CMK (cell line): ENCODE measurements around the gene EIF2AK3.
"Not testable (repeated sequence)": the region's sequence is repeated elsewhere in the genome, so short reads cannot be mapped to it uniquely, and the experiment has no call there.

ENCODE experiments used
- DNase-seq: peaks from one replicate; pipeline ENCODE4 v3.0.0-alpha.2; 2010; ENCODE audit warnings: low read depth

EIF2AK3 gene

GRCh38 chr2:88636026-88636425 lies 8.8 kb upstream of the EIF2AK3 start:
- no peak for DNase-seq

- DNase-seq, result no peak
Measured at GRCh38 chr2:88632569-88632968, 5.3 kb upstream of the EIF2AK3 start.

- DNase-seq, result no peak
Measured at GRCh38 chr2:88628571-88628939, 1.3 kb upstream of the EIF2AK3 start.

GRCh38 chr2:88627856-88628570 lies 749 bp upstream of the EIF2AK3 start:
- peak; percentile 70 for DNase-seq

- DNase-seq, result peak; percentile 14
Measured at GRCh38 chr2:88626171-88627054, 851 bp downstream of the EIF2AK3 start.

GRCh38 chr2:88624477-88624876 lies 2.8 kb downstream of the EIF2AK3 start:
- DNase-seq, result no peak

GRCh38 chr2:88623831-88624465 lies 3.3 kb downstream of the EIF2AK3 start:
- DNase-seq, result not testable (repeated sequence)

- no peak for DNase-seq
Measured at GRCh38 chr2:88622307-88622706, 5.0 kb downstream of the EIF2AK3 start.

- no peak for DNase-seq
Measured at GRCh38 chr2:88621432-88621831, 5.8 kb downstream of the EIF2AK3 start.

GRCh38 chr2:88620015-88620414 lies 7.2 kb downstream of the EIF2AK3 start:
- DNase-seq, result no peak

- no peak for DNase-seq
Measured at GRCh38 chr2:88615822-88616221, 11.4 kb downstream of the EIF2AK3 start.

GRCh38 chr2:88614497-88615157 lies 12.6 kb downstream of the EIF2AK3 start:
- DNase-seq, result no peak

GRCh38 chr2:88613921-88614320 lies 13.3 kb downstream of the EIF2AK3 start:
- no peak for DNase-seq

GRCh38 chr2:88608184-88608583 lies 19.1 kb downstream of the EIF2AK3 start:
- no peak for DNase-seq

- DNase-seq, result no peak
Measured at GRCh38 chr2:88607416-88607815, 19.8 kb downstream of the EIF2AK3 start.

- DNase-seq, result no peak
Measured at GRCh38 chr2:88606371-88607030, 20.8 kb downstream of the EIF2AK3 start.

GRCh38 chr2:88603146-88603545 lies 24.1 kb downstream of the EIF2AK3 start:
- no peak for DNase-seq

GRCh38 chr2:88602022-88602421 lies 25.2 kb downstream of the EIF2AK3 start:
- DNase-seq, result no peak

GRCh38 chr2:88601286-88601685 lies 26.0 kb downstream of the EIF2AK3 start:
- DNase-seq, result no peak

- DNase-seq, result no peak
Measured at GRCh38 chr2:88600038-88600465, 27.2 kb downstream of the EIF2AK3 start.

- DNase-seq, result no peak
Measured at GRCh38 chr2:88599527-88599926, 27.7 kb downstream of the EIF2AK3 start.

- DNase-seq, result no peak
Measured at GRCh38 chr2:88597168-88597567, 30.1 kb downstream of the EIF2AK3 start.
